Neural cell (in vitro differentiated cells): Measurements from ENCODE around the gene GALNT11. TPM values are rescaled to one million over a fixed set of nuclear protein-coding genes. Genes with fewer than 3 reads are reported as not detected.

Experiments
- H2AFZ ChIP-seq: fragments of 200-600, 300-800 bp; sonication (generic), shearing (Covaris generic); 2 replicates; pipeline ENCODE4 v1.6.0; 2014; ENCODE audit warnings: low read depth, mild to moderate bottlenecking, antibody characterized with exemption, low read length, moderate library complexity
- H3F3A ChIP-seq: fragments of 200-600 bp; shearing (Covaris generic); 2 replicates; pipeline ENCODE4 v1.6.1; 2016; ENCODE audit warnings: mild to moderate bottlenecking, moderate library complexity, mixed read lengths, antibody characterized with exemption, low read length; ENCODE audit not compliant: insufficient read depth, poor library complexity, severe bottlenecking
- H3K27ac ChIP-seq: fragments of 200-600, 300-800 bp; sonication (generic), shearing (Covaris generic); 2 replicates; pipeline ENCODE4 v1.5.1; 2014; ENCODE audit warnings: mild to moderate bottlenecking, low read length, moderate library complexity
- H3K27me3 ChIP-seq: fragments of 300-800, 200-600 bp; sonication (generic), shearing (Covaris generic); 2 replicates; pipeline ENCODE4 v1.6.0; 2014; ENCODE audit warnings: mild to moderate bottlenecking, low read depth, low read length, moderate library complexity; ENCODE audit not compliant: insufficient read depth
- H3K36me3 ChIP-seq: fragments of 300-800, 200-600 bp; sonication (generic), shearing (Covaris generic); 2 replicates; pipeline ENCODE4 v1.5.1; 2014; ENCODE audit warnings: mild to moderate bottlenecking, antibody characterized with exemption, low read length, moderate library complexity; ENCODE audit not compliant: insufficient read depth
- H3K4me2 ChIP-seq: fragments of 300-800, 200-600 bp; sonication (generic), shearing (Covaris generic); 2 replicates; pipeline ENCODE4 v1.6.0; 2014; ENCODE audit warnings: mild to moderate bottlenecking, low read length
- H3K4me3 ChIP-seq: fragments of 300-800, 200-600 bp; sonication (generic), shearing (Covaris generic); 2 replicates; pipeline ENCODE4 v1.5.1; 2014; ENCODE audit warnings: mild to moderate bottlenecking, low read length, moderate library complexity
- H3K79me2 ChIP-seq: fragments of 200-600 bp; shearing (Covaris generic); replicated peaks from 2 replicates; pipeline ENCODE4 v1.6.0; 2014; ENCODE audit warnings: mild to moderate bottlenecking, low read length, moderate library complexity; ENCODE audit not compliant: insufficient read depth
- H3K9ac ChIP-seq: fragments of 300-800, 200-600 bp; sonication (generic), shearing (Covaris generic); 2 replicates; pipeline ENCODE4 v1.6.1; 2016; ENCODE audit warnings: mild to moderate bottlenecking, low read length, mixed read lengths
- H3K9me2 ChIP-seq: fragments of 200-600 bp; shearing (Covaris generic); 2 replicates; pipeline ENCODE4 v1.6.1; 2016; ENCODE audit warnings: mild to moderate bottlenecking, low read length, mixed read lengths; ENCODE audit not compliant: insufficient read depth
- H3K9me3 ChIP-seq: fragments of 200-600, 300-800 bp; sonication (generic), shearing (Covaris generic); 2 replicates; pipeline ENCODE4 v1.6.1; 2016; ENCODE audit warnings: mild to moderate bottlenecking, mixed run types, low read length, moderate library complexity, mixed read lengths
- H4K20me1 ChIP-seq: fragments of 200-600 bp; shearing (Covaris generic); 2 replicates; pipeline ENCODE4 v1.6.1; 2016; ENCODE audit warnings: mild to moderate bottlenecking, mixed run types; ENCODE audit not compliant: insufficient read depth
- EP300 ChIP-seq: fragments of 450-650 bp; conservative IDR thresholded peaks from 2 replicates; pipeline ENCODE4 v1.6.1; 2014; ENCODE audit warnings: antibody characterized with exemption, mild to moderate bottlenecking, moderate library complexity; ENCODE audit not compliant: poor library complexity, severe bottlenecking
- EZH2 ChIP-seq: fragments of 200-600, 300-800 bp; shearing (Covaris generic), sonication (generic); IDR thresholded peaks from 2 replicates; pipeline ENCODE4 v1.6.1; 2014; ENCODE audit warnings: antibody characterized with exemption, low read length, borderline replicate concordance, mild to moderate bottlenecking; ENCODE audit not compliant: insufficient read depth, poor library complexity, severe bottlenecking
- MXI1 ChIP-seq: fragments of 450-650 bp; conservative IDR thresholded peaks from 2 replicates; pipeline ENCODE4 v1.6.1; 2014; ENCODE audit warnings: antibody characterized with exemption, mild to moderate bottlenecking; ENCODE audit not compliant: poor library complexity, severe bottlenecking
- POLR2AphosphoS5 ChIP-seq: IDR thresholded peaks from 2 replicates; pipeline ENCODE4 v1.6.1; 2012
- RAD21 ChIP-seq: fragments of 450-650 bp; conservative IDR thresholded peaks from 2 replicates; pipeline ENCODE4 v1.6.1; 2014; ENCODE audit warnings: antibody characterized with exemption, mild to moderate bottlenecking, moderate library complexity
- REST ChIP-seq: IDR thresholded peaks from 2 replicates; pipeline ENCODE4 v1.6.1; 2012; ENCODE audit warnings: borderline replicate concordance
- SMC3 ChIP-seq: fragments of 450-650 bp; conservative IDR thresholded peaks from 2 replicates; pipeline ENCODE4 v1.6.1; 2014; ENCODE audit warnings: antibody characterized with exemption, mild to moderate bottlenecking, moderate library complexity; ENCODE audit not compliant: poor library complexity
- TAF1 ChIP-seq: IDR thresholded peaks from 2 replicates; pipeline ENCODE4 v1.6.1; 2012; ENCODE audit warnings: low read depth
- polyA plus RNA-seq: library from polyadenylated mRNA; depleted of rRNA; stranded (reverse); fragments of >200 nt; gene quantifications from 2 replicates; pipeline ENCODE4 v1.2.3, GENCODE V29; 2014
- TF ChIP-seq, protein P1 (sequence below): fragments of 450-650 bp; IDR thresholded peaks from 2 replicates; pipeline ENCODE4 v1.5.1; 2014; ENCODE audit warnings: antibody characterized with exemption, mild to moderate bottlenecking, moderate library complexity; ENCODE audit not compliant: poor library complexity, severe bottlenecking

The GALNT11 gene
- polyA plus RNA-seq, 1 donor from 2014 or later = 118 TPM

GRCh38 chr7:151999424-152000090, 25.9 kb upstream of the GALNT11 start:
- Histone ChIP-seq H3K27ac (no peak overlapping the region), H3K36me3 (no peaks in the 10 kb centered on the region), H3F3A (no peaks in the 10 kb centered on the region), H3K9ac (no peak overlapping the region), H3K79me2 (no peaks in the 10 kb centered on the region), H2AFZ (no peak overlapping the region), H4K20me1 (no peaks in the 10 kb centered on the region), H3K4me3 (no peak overlapping the region), H3K9me3 (no peaks in the 10 kb centered on the region), H3K27me3 (no peaks in the 10 kb centered on the region), H3K4me2 (no peak overlapping the region), H3K9me2 (no peaks in the 10 kb centered on the region)
- no peak for TF ChIP-seq TAF1
- no peak for TF ChIP-seq EP300
- TF ChIP-seq, protein P1, sequence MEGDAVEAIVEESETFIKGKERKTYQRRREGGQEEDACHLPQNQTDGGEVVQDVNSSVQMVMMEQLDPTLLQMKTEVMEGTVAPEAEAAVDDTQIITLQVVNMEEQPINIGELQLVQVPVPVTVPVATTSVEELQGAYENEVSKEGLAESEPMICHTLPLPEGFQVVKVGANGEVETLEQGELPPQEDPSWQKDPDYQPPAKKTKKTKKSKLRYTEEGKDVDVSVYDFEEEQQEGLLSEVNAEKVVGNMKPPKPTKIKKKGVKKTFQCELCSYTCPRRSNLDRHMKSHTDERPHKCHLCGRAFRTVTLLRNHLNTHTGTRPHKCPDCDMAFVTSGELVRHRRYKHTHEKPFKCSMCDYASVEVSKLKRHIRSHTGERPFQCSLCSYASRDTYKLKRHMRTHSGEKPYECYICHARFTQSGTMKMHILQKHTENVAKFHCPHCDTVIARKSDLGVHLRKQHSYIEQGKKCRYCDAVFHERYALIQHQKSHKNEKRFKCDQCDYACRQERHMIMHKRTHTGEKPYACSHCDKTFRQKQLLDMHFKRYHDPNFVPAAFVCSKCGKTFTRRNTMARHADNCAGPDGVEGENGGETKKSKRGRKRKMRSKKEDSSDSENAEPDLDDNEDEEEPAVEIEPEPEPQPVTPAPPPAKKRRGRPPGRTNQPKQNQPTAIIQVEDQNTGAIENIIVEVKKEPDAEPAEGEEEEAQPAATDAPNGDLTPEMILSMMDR = no peak
- TF ChIP-seq REST = no peak
- TF ChIP-seq EZH2 = no peak

GRCh38 chr7:152000191-152000590, 25.3 kb upstream of the GALNT11 start:
- no peaks in the 10 kb centered on the region for H4K20me1 ChIP-seq
- no peaks in the 10 kb centered on the region for H3K9me2 ChIP-seq
- TF ChIP-seq TAF1 (no peak), REST (no peak), POLR2AphosphoS5 (no peak), EP300 (no peak), SMC3 (no peak), RAD21 (no peak), MXI1 (no peak), EZH2 (no peak)
- TF ChIP-seq, protein P1 = no peak
- no peaks in the 10 kb centered on the region for H3K79me2 ChIP-seq
- H3K36me3 ChIP-seq = no peaks in the 10 kb centered on the region
- H3K9me3 ChIP-seq = no peaks in the 10 kb centered on the region
- H3K27ac ChIP-seq = no peak overlapping the region
- no peaks in the 10 kb centered on the region for H3F3A ChIP-seq
- no peaks in the 10 kb centered on the region for H3K27me3 ChIP-seq
- H3K4me3 ChIP-seq = no peak overlapping the region
- no peak overlapping the region for H3K9ac ChIP-seq
- no peak overlapping the region for H3K4me2 ChIP-seq
- H2AFZ ChIP-seq = no peak overlapping the region
